Sciatic nerve (tissue), 2 donors: ENCODE results near the gene HUS1. TPM values are rescaled to one million over a fixed set of nuclear protein-coding genes. Genes with fewer than 3 reads are reported as not detected.
"Not testable (repeated sequence)": the region's sequence is repeated elsewhere in the genome, so short reads cannot be mapped to it uniquely, and the experiment has no call there.

Source experiments
- ATAC-seq: fragments of 200-7000 bp; cut with Tn5 transposase; one replicate; pipeline ENCODE4 v1.9.1; 2020; ENCODE audit warnings: mild to moderate bottlenecking, moderate library complexity
- DNase-seq: peaks from one replicate; pipeline ENCODE4 v3.0.0-alpha.2; 2020; ENCODE audit warnings: low spot score
- intact Hi-C: fragments of 100-400 bp; cut with DNase I; formaldehyde crosslinking; loops from one replicate; pipeline ENCODE4 v1.14.2; 2022
- total RNA-seq: library from RNA; stranded (reverse); fragmentation: NEBNext Ultra II Directional; extraction: Animal tissue kit (Norgen Biotek cat#: 25700); gene quantifications from one replicate; pipeline ENCODE4 v1.2.1, GENCODE V29; 2021
- donor health status: DM: no; HTN: no; CAD: no.
- donor health status: DM: no; HTN: no; CAD: no.

The HUS1 gene
- 39.7 TPM for total RNA-seq

DNA sequence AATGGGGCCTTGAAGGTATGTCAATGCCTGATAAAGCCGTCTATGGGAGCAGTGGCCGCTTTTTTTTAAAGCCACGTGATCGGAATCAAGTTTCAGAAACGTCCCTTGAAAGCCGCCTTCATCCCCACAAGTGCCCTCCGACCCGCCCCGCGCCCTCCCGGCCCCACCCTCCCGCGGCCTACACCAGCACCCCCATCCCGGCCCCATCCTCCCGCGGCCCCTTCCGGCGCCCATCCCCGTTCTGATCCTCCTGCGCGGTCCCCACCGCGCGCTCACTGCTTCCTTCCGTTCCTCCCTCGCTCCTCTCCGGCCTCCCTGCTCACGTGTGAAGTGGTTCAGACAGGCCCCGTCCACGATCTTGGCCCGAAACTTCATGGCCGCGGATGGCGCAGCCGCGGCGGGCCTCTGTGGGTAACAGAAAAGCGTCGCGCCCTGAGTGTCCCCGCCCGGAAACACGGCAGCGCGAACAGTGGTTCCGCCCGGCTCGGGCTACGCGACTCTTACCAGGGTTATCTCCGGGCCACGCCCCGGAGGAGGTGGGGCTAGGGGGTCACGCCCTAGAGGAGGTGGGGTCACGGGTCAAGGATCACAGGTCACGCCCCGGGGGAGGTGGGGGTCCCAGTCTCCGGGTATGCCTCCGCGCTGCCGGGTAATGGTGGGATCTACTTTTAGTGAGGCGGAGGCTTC is at the start of gene HUS1:
HUS1 (minus strand) TSS at position 471 of the 687 bp plus-strand sequence; CDS start at position 375, 96 bp downstream.
- DNase-seq, result peak; percentile 94
- intact Hi-C loops, result loop anchor here (10.0 kb wide), 1 partner anchor 714 kb away; no protein-coding TSS in a partner anchor
- peak; percentile 99 for ATAC-seq

DNA sequence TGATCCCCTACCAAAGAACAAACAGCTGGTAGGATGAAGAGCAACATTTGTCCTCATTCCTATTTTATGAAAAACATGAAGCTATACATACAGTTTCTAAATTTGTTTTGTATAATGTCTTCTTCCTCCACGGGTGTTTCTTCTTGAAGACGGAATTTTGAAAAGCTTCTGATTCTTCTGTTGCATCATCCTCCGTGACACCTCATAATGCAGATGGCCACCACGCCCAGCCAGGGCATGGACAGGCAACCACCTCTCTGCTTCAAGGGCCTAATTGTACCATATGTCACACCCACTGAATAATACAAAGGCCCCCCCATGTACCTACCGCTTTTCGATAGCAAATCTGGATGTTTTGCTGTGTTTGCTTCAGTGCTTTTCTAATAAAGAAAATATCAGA is 49.5 kb upstream of the HUS1 start, which contains the start of gene SUN3:
SUN3 (minus strand) TSS at position 170 of the 400 bp plus-strand sequence; CDS start at position 1, 169 bp downstream.
- ATAC-seq (no peak), DNase-seq (no peak)
- intact Hi-C loops, result no loop called here

DNA sequence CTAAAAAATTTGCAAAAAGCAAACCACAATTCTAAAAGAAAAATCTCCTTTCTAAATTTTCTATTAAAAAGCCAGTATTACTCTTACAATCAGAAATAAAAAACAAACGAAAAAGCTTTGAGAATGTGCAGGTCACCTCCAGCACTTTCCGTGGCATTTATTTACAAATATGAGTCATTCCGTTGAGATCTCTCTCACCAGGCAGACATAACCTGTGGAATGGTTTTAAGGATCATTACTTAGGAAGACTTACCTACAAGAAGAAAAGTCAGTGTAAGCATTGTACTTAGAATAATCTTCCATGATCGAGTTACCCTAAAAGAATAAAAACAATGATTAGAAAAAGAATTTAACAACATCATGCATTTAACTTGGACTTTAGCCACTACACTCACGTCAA is 46.2 kb upstream of the HUS1 start:
- ATAC-seq (no peak), DNase-seq (no peak)
- intact Hi-C loops, result no loop called here

DNA sequence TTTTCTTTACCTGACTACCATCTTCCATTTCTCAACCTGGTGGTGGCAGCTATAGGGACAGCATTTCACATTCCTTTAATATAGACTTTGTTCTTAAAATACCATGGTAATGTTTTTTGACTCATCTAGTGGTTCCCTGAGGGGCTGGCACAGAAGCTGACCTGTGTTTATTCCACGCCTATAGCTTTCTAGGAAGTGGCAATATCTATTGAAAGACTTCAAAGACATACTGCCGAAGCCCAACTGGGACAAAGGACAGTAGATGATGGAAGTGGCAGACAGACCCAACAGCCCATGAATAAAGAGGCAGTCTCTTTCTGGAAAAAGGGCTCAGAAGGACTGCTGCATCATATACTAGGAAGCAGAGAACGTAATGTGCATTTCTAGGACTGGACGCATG is 38.3 kb upstream of the HUS1 start:
- DNase-seq (no peak), ATAC-seq (no peak)
- intact Hi-C loops, result no loop called here

DNA sequence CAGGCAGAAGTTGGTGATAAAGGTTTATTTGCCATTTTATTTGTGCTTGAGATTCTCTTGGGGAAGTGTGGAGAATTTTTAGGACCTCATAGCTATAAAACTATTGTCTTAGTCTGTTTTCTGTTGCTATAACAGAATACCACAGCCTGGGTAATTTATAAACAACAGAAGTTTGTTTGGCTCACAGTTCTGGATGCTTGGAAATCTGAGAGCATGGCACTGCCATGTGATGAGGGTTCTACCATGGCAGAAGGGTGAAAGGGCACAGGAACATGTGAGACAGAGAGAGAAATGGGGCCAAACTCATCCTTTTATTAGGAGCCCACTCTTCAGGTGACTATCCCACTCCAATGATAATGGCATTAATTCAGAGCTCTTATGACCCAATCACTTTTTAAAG is 37.2 kb upstream of the HUS1 start:
- DNase-seq (no peak), ATAC-seq (no peak)
- intact Hi-C loops, result no loop called here

DNA sequence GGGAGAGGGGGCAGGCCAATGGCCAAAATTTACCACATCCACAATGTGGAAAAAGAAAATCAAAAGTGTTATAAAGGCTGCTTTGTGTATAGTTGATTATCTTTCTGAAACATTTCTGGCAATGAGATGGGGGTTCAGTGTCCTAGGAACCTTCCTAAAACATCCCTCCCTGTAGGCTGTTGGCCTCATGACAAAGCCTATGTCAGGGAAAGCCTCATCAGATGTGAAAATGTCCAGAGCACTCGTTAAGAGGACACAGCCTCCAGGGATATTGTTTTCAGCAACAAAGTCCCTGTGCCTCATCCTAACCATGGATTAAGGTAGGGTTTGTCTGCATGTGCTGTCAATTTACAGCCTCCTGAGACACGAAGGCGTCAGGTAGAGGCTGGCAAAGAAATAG is 32.5 kb upstream of the HUS1 start:
- no peak for DNase-seq
- intact Hi-C loops, result loop anchor here (5.0 kb wide), 1 partner anchor 720 kb away; no protein-coding TSS in a partner anchor
- ATAC-seq, result no peak

DNA sequence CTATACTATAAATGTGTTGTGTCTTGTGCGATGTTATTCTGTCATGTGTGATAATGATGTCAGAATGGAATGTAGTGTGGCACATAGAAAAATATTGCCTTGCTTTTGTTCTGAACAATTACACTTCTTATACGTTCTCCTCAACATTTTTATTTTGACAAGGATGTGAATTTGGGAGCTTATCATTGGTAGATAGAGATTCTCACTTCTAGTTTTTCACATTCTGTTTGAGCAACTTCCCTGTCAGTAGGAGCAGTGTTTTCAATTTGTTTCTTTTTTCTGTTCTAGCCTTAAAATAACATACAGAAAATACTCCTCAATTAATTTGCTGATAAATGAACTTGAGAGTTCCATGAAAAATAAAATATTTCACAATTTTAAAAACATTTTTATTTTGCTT is 31.9 kb upstream of the HUS1 start:
- ATAC-seq (no peak), DNase-seq (no peak)
- intact Hi-C loops, result loop anchor here (5.0 kb wide), 1 partner anchor 721 kb away; no protein-coding TSS in a partner anchor

DNA sequence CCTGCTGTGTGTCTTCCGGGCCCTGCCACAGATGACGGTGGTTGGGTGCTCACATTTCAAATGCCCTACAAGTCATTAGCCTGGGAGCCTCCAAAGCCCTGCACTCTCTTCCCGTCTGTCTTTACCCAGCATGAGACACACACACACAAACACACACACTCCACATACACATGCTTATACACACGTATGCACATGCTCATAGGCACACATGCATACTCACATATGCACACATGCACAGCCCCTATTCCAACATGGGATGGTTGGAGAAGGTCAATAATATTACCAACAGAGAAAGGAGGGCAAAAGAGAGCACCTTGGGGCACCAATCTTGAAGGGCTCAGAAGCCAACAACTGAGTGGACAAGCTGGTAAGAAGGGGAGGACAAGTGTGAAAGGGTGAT is 30.5 kb upstream of the HUS1 start:
- ATAC-seq (no peak), DNase-seq (no peak)
- intact Hi-C loops, result loop anchor here (5.0 kb wide), 1 partner anchor 722 kb away; no protein-coding TSS in a partner anchor

DNA sequence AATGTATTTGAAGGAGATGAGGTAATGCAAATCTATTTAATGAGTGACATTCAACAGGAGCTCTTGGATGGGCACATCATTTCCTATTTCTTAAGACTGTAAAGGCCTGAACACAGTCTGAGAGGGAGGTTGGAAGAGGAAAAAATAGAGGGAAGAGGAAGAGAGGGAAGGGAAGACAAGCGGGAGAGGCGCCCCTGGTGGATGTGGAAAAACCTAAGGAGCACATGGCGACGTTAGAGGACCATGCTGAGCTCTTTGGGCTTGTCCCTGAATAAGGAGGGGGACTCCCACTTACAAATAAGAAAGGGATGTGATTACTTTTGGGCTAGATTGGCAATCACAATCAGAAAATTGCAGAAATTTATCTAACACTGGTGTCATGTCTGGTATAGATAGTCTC is 29.8 kb upstream of the HUS1 start:
- no peak for ATAC-seq
- intact Hi-C loops, result no loop called here
- DNase-seq, result no peak

DNA sequence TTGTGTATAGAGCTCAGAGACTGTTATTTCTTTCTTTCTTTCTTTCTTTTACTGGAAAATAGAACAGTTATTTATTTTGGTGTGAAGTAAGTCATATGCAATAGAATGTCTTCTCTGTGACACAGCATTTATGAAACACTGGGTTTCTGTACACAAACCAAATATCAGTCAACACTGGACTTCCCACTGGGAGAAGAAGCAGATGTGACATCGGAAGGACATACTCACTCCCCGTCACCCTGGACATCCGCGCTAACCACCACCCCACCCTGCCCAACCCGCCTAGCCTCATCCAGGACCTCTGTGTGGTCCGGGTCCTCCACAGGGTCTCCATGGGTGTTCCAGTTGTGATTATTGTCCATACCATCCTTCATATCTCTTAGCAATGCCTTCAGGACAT is 27.5 kb upstream of the HUS1 start:
- ATAC-seq (no peak), DNase-seq (no peak)
- intact Hi-C loops, result no loop called here

DNA sequence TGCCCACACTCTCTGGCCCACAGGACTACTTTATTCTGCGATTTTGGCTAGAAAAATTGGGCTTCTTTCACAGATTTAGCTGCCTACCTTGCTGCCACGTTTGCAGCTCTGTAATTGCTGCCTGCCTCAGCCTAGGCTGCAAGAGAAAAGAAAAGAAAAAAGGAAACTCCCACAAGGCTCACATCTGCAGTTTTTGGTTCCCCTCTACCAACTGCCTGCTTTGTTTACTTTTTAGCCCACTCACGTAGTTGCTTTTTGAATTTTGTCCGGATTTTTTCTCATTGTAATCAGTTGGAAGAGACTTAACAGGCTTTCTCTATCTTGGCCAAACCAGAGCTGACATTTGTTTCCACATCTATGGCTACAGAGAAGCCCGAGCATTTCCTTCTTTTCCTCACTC is 25.2 kb upstream of the HUS1 start:
- ATAC-seq, result no peak
- intact Hi-C loops, result no loop called here
- DNase-seq, result no peak

DNA sequence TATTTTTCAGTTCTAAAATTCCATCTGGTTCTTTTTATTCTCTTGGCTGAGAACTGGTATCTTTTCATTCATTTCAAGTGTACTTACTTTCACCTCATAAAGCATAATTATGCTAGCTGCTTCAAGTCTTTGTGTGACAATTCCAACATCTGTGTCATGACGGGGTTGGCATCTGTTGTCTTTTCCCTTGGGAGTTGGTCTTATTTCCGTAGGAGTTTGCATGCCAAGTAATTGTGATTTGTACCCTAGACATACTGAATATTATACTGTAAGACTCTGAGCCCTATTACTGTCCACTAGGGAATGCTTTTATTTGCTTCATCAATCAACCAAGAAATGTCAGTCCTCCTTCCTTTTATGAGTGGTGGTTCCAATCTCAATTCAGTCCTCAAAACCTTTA is 24.6 kb upstream of the HUS1 start:
- DNase-seq, result no peak
- no peak for ATAC-seq
- intact Hi-C loops, result no loop called here

DNA sequence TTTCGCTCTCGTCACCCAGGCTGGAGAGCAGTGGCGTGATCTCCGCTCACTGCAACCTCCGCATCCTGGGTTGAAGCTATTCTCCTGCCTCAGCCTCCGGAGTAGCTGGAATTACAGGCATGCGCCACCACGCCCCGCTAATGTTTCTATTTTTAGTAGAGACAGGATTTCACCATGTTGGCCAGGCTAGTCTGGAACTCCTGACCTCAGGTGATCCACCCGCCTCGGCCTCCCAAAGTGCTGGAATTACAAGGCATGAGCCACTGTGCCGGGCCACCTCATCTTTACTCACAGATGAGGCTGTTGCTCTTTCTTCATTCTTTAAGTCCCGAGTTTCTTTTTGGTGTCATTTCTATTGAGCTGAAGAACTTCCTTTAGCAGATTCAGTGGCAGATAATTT is 20.7 kb upstream of the HUS1 start:
- ATAC-seq, DNase-seq, intact Hi-C loops: not testable (repeated sequence)

DNA sequence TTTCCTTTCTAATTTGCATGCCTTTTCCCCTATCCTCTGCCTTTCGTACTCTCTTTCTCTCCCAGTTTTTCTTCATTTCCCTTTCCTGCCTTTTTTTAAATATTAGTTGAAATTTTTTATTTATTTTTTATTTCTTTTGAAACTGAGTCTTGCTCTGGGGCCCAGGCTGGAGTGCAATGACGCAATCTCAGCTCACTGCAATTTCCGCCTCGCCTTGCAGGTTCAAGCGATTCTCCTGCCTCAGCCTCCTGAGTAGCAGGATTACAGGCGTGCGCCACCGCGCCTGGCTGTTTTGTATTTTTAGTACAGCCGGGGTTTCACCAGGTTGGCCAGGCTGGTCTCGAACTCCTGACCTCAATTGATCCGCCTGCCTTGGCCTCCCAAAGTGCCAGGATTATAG is 20.0 kb upstream of the HUS1 start:
- no peak for ATAC-seq
- intact Hi-C loops, result no loop called here
- DNase-seq, result no peak

DNA sequence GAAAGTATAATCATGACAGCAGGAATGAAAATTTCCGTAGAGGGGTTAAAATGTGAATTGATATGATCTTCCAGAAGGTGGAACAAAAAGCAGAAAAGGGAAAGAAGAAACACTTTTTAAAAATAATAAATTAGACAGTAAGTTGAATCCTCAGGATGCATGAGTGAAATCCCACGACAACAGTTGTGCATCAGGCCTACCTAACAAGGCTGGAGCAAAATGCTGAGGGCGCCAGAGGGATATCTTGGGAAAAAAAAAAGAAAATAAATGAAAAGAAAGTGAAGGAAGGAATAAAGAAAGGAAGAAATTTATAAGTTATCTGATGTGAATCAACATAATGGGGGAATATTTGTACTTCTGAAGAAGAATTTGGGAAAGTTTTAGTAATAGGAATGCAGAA is 13.0 kb upstream of the HUS1 start:
- no peak for ATAC-seq
- intact Hi-C loops, result loop anchor here (5.0 kb wide), 1 partner anchor 120 kb away; no protein-coding TSS in a partner anchor
- DNase-seq, result no peak

DNA sequence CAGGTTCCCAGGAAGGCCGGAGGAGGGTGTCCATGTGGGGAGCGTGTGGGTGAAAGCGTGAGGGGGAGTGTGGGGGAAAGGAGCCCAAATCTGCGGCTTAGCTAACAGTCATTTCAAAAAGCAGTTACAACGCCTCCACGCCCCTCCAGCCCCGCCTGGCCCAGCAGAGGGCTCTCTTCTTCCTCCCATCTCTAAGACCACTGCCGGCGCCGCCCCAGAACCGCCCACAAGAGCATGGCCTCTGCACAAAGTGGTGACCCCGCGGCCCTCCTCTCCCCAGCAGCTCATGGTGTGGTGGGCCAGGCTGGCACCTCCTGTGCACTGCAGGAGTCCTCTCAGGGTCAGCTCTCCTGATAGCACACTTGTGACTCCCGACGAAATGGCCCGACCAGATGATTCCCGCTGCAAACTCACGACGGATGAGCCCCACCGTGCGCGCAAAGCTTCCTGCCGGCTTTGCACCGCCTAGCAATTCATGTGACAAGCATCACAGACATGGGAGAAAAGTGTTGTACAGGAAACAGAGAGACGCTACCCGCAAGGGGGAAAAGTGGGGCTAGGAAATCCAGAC is 12.4 kb upstream of the HUS1 start:
- intact Hi-C loops, result loop anchor here (5.0 kb wide), 1 partner anchor 120 kb away; no protein-coding TSS in a partner anchor
- peak; percentile 99 for ATAC-seq

DNA sequence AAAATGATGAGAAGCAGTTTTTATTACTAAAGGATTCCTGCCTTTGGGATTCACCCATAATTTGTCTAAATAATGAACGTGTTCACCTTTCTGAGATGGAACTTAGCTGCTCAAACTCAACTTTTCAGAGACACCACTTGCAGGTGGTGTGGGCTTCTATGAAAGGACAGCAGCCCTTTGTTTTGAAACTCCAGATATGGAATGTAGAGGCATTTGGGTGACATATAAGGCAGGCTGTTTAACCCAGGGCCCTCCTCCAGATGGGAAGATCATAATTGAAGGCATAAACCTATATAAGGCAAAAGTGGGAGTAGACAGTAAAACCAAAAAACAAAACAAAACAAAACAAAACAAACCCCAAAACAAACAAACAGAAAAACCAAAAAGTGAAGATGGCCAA is 11.9 kb upstream of the HUS1 start:
- ATAC-seq (no peak), DNase-seq (no peak)
- intact Hi-C loops, result loop anchor here (5.0 kb wide), 1 partner anchor 121 kb away; no protein-coding TSS in a partner anchor

More for the DNA sequence above, 12.4 kb upstream of the HUS1 start:
- peak; percentile 90 for DNase-seq

DNA sequence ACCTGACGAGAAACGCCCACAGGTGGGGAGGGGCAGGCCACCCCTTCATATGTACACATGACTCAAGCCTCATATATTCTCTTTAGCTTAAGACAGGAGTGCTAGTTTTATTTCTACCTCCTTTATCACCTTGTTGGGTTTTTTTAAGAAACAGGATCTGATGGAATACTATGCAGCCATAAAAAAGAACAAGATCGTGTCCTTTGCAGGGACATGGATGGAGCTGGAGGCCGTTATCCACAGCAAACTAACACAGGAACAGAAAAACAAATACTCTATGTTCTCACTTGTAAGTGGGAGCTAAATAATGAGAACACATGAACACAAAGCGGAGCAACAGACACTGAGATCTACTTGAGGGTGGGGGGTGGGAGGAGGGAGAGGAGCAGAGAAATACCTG is 11.2 kb upstream of the HUS1 start:
- ATAC-seq, result no peak
- intact Hi-C loops, result loop anchor here (5.0 kb wide), 1 partner anchor 122 kb away; no protein-coding TSS in a partner anchor

DNA sequence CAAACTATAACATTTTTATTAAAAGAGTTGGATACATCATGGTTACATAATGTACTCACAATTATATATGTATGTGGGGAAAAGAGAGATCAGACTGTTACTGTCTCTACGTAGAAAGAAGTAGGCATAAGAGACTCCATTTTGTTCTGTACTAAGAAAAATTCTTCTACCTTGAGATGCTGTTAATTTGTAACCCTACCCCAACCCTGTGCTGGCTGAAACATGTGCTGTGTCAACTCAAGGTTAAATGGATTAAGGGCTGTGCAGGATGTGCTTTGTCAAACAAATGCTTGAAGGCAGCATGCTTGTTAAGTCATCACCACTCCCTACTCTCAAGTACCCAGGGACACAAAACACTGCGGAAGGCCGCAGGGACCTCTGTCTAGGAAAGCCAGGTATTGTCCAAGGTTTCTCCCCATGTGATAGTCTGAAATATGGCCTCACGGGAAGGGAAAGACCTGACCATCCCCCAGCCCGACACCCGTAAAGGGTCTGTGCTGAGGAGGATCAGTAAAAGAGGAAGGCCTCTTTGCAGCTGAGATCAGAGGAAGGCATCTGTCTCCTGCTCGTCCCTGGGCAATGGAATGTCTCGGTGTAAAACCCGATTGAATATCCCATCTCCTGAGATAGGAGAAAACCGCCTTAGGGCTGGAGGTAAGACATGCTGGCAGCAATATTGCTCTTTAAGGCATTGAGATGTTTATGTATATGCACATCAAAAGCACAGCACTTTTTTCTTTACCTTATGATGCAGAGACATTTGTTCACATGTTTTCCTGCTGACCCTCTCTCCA is 10.4 kb upstream of the HUS1 start:
- not testable (repeated sequence) for ATAC-seq, DNase-seq
- intact Hi-C loops, result loop anchor here (5.0 kb wide), 1 partner anchor 122 kb away; no protein-coding TSS in a partner anchor

More for the DNA sequence above, 11.2 kb upstream of the HUS1 start:
- DNase-seq, result no peak
